ENCODE data around the gene MCIDAS.

MCIDAS gene

GRCh38 chr5:55180016-55180415 is 47.1 kb downstream of the MCIDAS start:
- no peak for TF ChIP-seq REST (IDR thresholded peaks at IDR 0.05; ENCODE audit: insufficient read depth in 1 of 2, low read depth in 2 of 2, low read length in 2 of 2)
- no peak for TF ChIP-seq FOXP2 (optimal IDR thresholded peaks at IDR 0.05; ENCODE audit: borderline replicate concordance, extremely low read depth, extremely low read length, insufficient read depth)
- no peak for TF ChIP-seq TAF1 (IDR thresholded peaks at IDR 0.05; ENCODE audit: borderline replicate concordance, insufficient read depth, low read length)
- no peak for TF ChIP-seq SIN3A (IDR thresholded peaks at IDR 0.05; ENCODE audit: borderline replicate concordance, insufficient read depth, low read length)

- TF ChIP-seq SIN3A (IDR thresholded peaks at IDR 0.05; ENCODE audit: borderline replicate concordance, insufficient read depth, low read length), result no peak
- TF ChIP-seq TAF1 (IDR thresholded peaks at IDR 0.05; ENCODE audit: borderline replicate concordance, insufficient read depth, low read length), result no peak
- no peak for TF ChIP-seq REST (IDR thresholded peaks at IDR 0.05; ENCODE audit: insufficient read depth in 1 of 2, low read depth in 2 of 2, low read length in 2 of 2)
- TF ChIP-seq POLR2AphosphoS5 (IDR thresholded peaks at IDR 0.05; ENCODE audit: low read depth, low read length), result no peak
- no peak for TF ChIP-seq FOXP2 (optimal IDR thresholded peaks at IDR 0.05; ENCODE audit: borderline replicate concordance, extremely low read depth, extremely low read length, insufficient read depth)
These were observed 50.0 kb downstream of the MCIDAS start for GRCh38 chr5:55177078-55177477.

GRCh38 chr5:55176176-55176818 is 50.8 kb downstream of the MCIDAS start:
- TF ChIP-seq SIN3A (IDR thresholded peaks at IDR 0.05; ENCODE audit: borderline replicate concordance, insufficient read depth, low read length) (no peak), POLR2AphosphoS5 (IDR thresholded peaks at IDR 0.05; ENCODE audit: low read depth, low read length) (no peak), REST (IDR thresholded peaks at IDR 0.05; ENCODE audit: insufficient read depth in 1 of 2, low read depth in 2 of 2, low read length in 2 of 2) (no peak), TAF1 (IDR thresholded peaks at IDR 0.05; ENCODE audit: borderline replicate concordance, insufficient read depth, low read length) (no peak), FOXP2 (optimal IDR thresholded peaks at IDR 0.05; ENCODE audit: borderline replicate concordance, extremely low read depth, extremely low read length, insufficient read depth) (no peak)

GRCh38 chr5:55175781-55176175 is 51.3 kb downstream of the MCIDAS start:
- TF ChIP-seq TAF1 (IDR thresholded peaks at IDR 0.05; ENCODE audit: borderline replicate concordance, insufficient read depth, low read length), result no peak
- TF ChIP-seq SIN3A (IDR thresholded peaks at IDR 0.05; ENCODE audit: borderline replicate concordance, insufficient read depth, low read length), result no peak
- no peak for TF ChIP-seq FOXP2 (optimal IDR thresholded peaks at IDR 0.05; ENCODE audit: borderline replicate concordance, extremely low read depth, extremely low read length, insufficient read depth)
- TF ChIP-seq POLR2AphosphoS5 (IDR thresholded peaks at IDR 0.05; ENCODE audit: low read depth, low read length), result no peak
- TF ChIP-seq REST (IDR thresholded peaks at IDR 0.05; ENCODE audit: insufficient read depth in 1 of 2, low read depth in 2 of 2, low read length in 2 of 2), result no peak

All from PFSK-1 (cell line).